ENCODE results near the gene CRYBB1.

DNA sequence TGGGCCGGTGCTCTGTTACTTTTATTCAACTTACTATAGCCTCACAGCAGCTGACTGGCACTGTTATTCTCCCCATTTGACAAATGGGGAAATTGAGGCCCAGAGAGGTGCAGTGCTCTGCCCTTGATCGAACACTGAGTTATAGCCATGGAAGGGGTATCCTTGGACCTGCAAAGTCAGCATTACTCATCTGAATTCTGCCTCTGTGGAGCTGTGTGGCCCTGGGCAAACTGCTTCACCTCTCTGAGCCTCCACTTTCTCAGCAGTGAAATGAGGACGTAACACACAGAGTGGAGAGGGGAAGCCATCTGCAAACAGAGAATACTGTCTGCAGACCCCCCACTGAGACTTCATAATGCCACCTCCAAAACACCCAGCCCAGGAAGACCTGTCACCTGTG, 53.2 kb downstream of the CRYBB1 start:
- TF ChIP-seq POLR2AphosphoS5 (IDR thresholded peaks at IDR 0.05; ENCODE audit: insufficient read depth, low read depth, low read length) (no peak), MAX (IDR thresholded peaks at IDR 0.05; ENCODE audit: insufficient read depth, insufficient read length) (no peak), EZH2 (IDR thresholded peaks at IDR 0.05; ENCODE audit: borderline replicate concordance, low read depth, low read length, severe bottlenecking) (no peak), CTCF (IDR thresholded peaks at IDR 0.05; ENCODE audit: extremely low read depth in 1 of 2, insufficient read depth in 1 of 2, low read depth in 1 of 2, low read length in 2 of 2) (no peak), POLR2A (IDR thresholded peaks at IDR 0.05; ENCODE audit: low read depth, low read length) (no peak), MYC (IDR thresholded peaks at IDR 0.05; ENCODE audit: low read depth, low read length) (no peak), JUN (IDR thresholded peaks at IDR 0.05; ENCODE audit: borderline replicate concordance, insufficient read depth, insufficient read length, low read depth) (no peak)

All from endothelial cell of umbilical vein (primary cell).